ENCODE measurements around the gene STAP1.
"Not testable (repeated sequence)": the region's sequence is repeated elsewhere in the genome, so short reads cannot be mapped to it uniquely, and the experiment has no call there.

The STAP1 gene

GRCh38 chr4:67546004-67546356 lies 12.5 kb upstream of the STAP1 start:
- no peaks in the 10 kb centered on the region for H3K9me3 Mint-ChIP-seq
- H3K27ac Mint-ChIP-seq, result no peak overlapping the region
- no peak for DNase-seq
- H3K4me3 Mint-ChIP-seq, result peak overlapping the region; percentile 95
- H3K36me3 Mint-ChIP-seq (ENCODE audit: low read depth), result peaks cover 36% of the 10 kb centered on the region
- peaks cover 40% of the 10 kb centered on the region for H3K4me1 Mint-ChIP-seq (ENCODE audit: low read depth)
- H3K27me3 Mint-ChIP-seq, result no peaks in the 10 kb centered on the region

GRCh38 chr4:67546971-67547370 lies 11.6 kb upstream of the STAP1 start:
- Mint-ChIP-seq H3K27me3 (no peaks in the 10 kb centered on the region), H3K9me3 (no peaks in the 10 kb centered on the region), H3K4me3 (no peak overlapping the region), H3K36me3 (ENCODE audit: low read depth) (peaks cover 30% of the 10 kb centered on the region), H3K4me1 (ENCODE audit: low read depth) (peaks cover 34% of the 10 kb centered on the region), H3K27ac (no peak overlapping the region)
- no peak for DNase-seq

GRCh38 chr4:67549123-67549522 lies 9.4 kb upstream of the STAP1 start:
- peaks cover 13% of the 10 kb centered on the region for H3K4me1 Mint-ChIP-seq (ENCODE audit: low read depth)
- H3K27me3 Mint-ChIP-seq, result no peaks in the 10 kb centered on the region
- no peak overlapping the region for H3K27ac Mint-ChIP-seq
- peaks cover 8% of the 10 kb centered on the region for H3K36me3 Mint-ChIP-seq (ENCODE audit: low read depth)
- DNase-seq, result no peak
- no peaks in the 10 kb centered on the region for H3K9me3 Mint-ChIP-seq
- H3K4me3 Mint-ChIP-seq, result no peak overlapping the region

GRCh38 chr4:67550451-67550850 lies 8.1 kb upstream of the STAP1 start:
- Mint-ChIP-seq H3K9me3 (no peaks in the 10 kb centered on the region), H3K4me1 (ENCODE audit: low read depth) (peaks cover 10% of the 10 kb centered on the region), H3K27me3 (no peaks in the 10 kb centered on the region), H3K27ac (no peak overlapping the region), H3K4me3 (no peak overlapping the region), H3K36me3 (ENCODE audit: low read depth) (no peaks in the 10 kb centered on the region)
- DNase-seq, result no peak

- Mint-ChIP-seq H3K4me3 (no peak overlapping the region), H3K27ac (no peak overlapping the region), H3K27me3 (no peaks in the 10 kb centered on the region), H3K9me3 (no peaks in the 10 kb centered on the region), H3K4me1 (ENCODE audit: low read depth) (peaks cover 10% of the 10 kb centered on the region), H3K36me3 (ENCODE audit: low read depth) (no peaks in the 10 kb centered on the region)
- no peak for DNase-seq
Observed at GRCh38 chr4:67550857-67551256, 7.7 kb upstream of the STAP1 start.

GRCh38 chr4:67552146-67552792 lies 6.3 kb upstream of the STAP1 start:
- H3K9me3 Mint-ChIP-seq; H3K27ac Mint-ChIP-seq; DNase-seq; H3K4me3 Mint-ChIP-seq; H3K36me3 Mint-ChIP-seq (ENCODE audit: low read depth); H3K27me3 Mint-ChIP-seq: not testable (repeated sequence)
- peaks cover 14% of the 10 kb centered on the region for H3K4me1 Mint-ChIP-seq (ENCODE audit: low read depth)

GRCh38 chr4:67554096-67554495 lies 4.4 kb upstream of the STAP1 start:
- Mint-ChIP-seq H3K27ac (no peak overlapping the region), H3K36me3 (ENCODE audit: low read depth) (no peaks in the 10 kb centered on the region), H3K9me3 (no peaks in the 10 kb centered on the region), H3K4me1 (ENCODE audit: low read depth) (peaks cover 27% of the 10 kb centered on the region), H3K4me3 (no peak overlapping the region), H3K27me3 (no peaks in the 10 kb centered on the region)
- DNase-seq, result no peak

- no peak overlapping the region for H3K27ac Mint-ChIP-seq
- no peak overlapping the region for H3K4me3 Mint-ChIP-seq
- H3K27me3 Mint-ChIP-seq, result no peaks in the 10 kb centered on the region
- no peaks in the 10 kb centered on the region for H3K36me3 Mint-ChIP-seq (ENCODE audit: low read depth)
- no peak for DNase-seq
- no peaks in the 10 kb centered on the region for H3K9me3 Mint-ChIP-seq
- H3K4me1 Mint-ChIP-seq (ENCODE audit: low read depth), result peaks cover 33% of the 10 kb centered on the region
Observed at GRCh38 chr4:67555447-67555846, 3.1 kb upstream of the STAP1 start.

GRCh38 chr4:67556436-67556835 lies 2.1 kb upstream of the STAP1 start:
- H3K9me3 Mint-ChIP-seq, result no peaks in the 10 kb centered on the region
- H3K27ac Mint-ChIP-seq, result no peak overlapping the region
- no peak overlapping the region for H3K4me3 Mint-ChIP-seq
- no peak for DNase-seq
- H3K4me1 Mint-ChIP-seq (ENCODE audit: low read depth), result peaks cover 34% of the 10 kb centered on the region
- no peaks in the 10 kb centered on the region for H3K36me3 Mint-ChIP-seq (ENCODE audit: low read depth)
- H3K27me3 Mint-ChIP-seq, result no peaks in the 10 kb centered on the region

GRCh38 chr4:67565284-67565683 lies 6.8 kb downstream of the STAP1 start:
- H3K27ac Mint-ChIP-seq, result no peak overlapping the region

GRCh38 chr4:67566335-67566734 lies 7.8 kb downstream of the STAP1 start:
- H3K4me1 Mint-ChIP-seq (ENCODE audit: low read depth), result peaks cover 8% of the 10 kb centered on the region
- no peak for DNase-seq
- no peaks in the 10 kb centered on the region for H3K27me3 Mint-ChIP-seq
- H3K36me3 Mint-ChIP-seq (ENCODE audit: low read depth), result no peaks in the 10 kb centered on the region
- no peak overlapping the region for H3K27ac Mint-ChIP-seq
- H3K4me3 Mint-ChIP-seq, result no peak overlapping the region
- H3K9me3 Mint-ChIP-seq, result no peaks in the 10 kb centered on the region

More at GRCh38 chr4:67565284-67565683, 6.8 kb downstream of the STAP1 start:
- Mint-ChIP-seq H3K4me1 (ENCODE audit: low read depth) (peaks cover 14% of the 10 kb centered on the region), H3K36me3 (ENCODE audit: low read depth) (no peaks in the 10 kb centered on the region), H3K4me3 (no peak overlapping the region), H3K9me3 (no peaks in the 10 kb centered on the region), H3K27me3 (no peaks in the 10 kb centered on the region)
- DNase-seq, result no peak

- H3K4me3 Mint-ChIP-seq, result no peak overlapping the region
Observed at GRCh38 chr4:67568820-67569219, 10.3 kb downstream of the STAP1 start.

GRCh38 chr4:67570537-67570936 lies 12.0 kb downstream of the STAP1 start:
- H3K9me3 Mint-ChIP-seq, result no peaks in the 10 kb centered on the region
- no peak for DNase-seq
- H3K36me3 Mint-ChIP-seq (ENCODE audit: low read depth), result no peaks in the 10 kb centered on the region
- peaks cover 34% of the 10 kb centered on the region for H3K4me1 Mint-ChIP-seq (ENCODE audit: low read depth)
- no peak overlapping the region for H3K4me3 Mint-ChIP-seq
- no peaks in the 10 kb centered on the region for H3K27me3 Mint-ChIP-seq
- H3K27ac Mint-ChIP-seq, result no peak overlapping the region

More at GRCh38 chr4:67568820-67569219, 10.3 kb downstream of the STAP1 start:
- Mint-ChIP-seq H3K27me3 (no peaks in the 10 kb centered on the region), H3K9me3 (no peaks in the 10 kb centered on the region), H3K4me1 (ENCODE audit: low read depth) (peaks cover 24% of the 10 kb centered on the region), H3K27ac (no peak overlapping the region), H3K36me3 (ENCODE audit: low read depth) (no peaks in the 10 kb centered on the region)
- DNase-seq, result no peak

GRCh38 chr4:67571975-67572374 lies 13.4 kb downstream of the STAP1 start:
- no peak for DNase-seq
- H3K9me3 Mint-ChIP-seq, result no peaks in the 10 kb centered on the region
- peaks cover 39% of the 10 kb centered on the region for H3K4me1 Mint-ChIP-seq (ENCODE audit: low read depth)
- no peak overlapping the region for H3K4me3 Mint-ChIP-seq
- no peaks in the 10 kb centered on the region for H3K36me3 Mint-ChIP-seq (ENCODE audit: low read depth)
- H3K27ac Mint-ChIP-seq, result no peak overlapping the region
- no peaks in the 10 kb centered on the region for H3K27me3 Mint-ChIP-seq

- no peaks in the 10 kb centered on the region for H3K36me3 Mint-ChIP-seq (ENCODE audit: low read depth)
- no peaks in the 10 kb centered on the region for H3K9me3 Mint-ChIP-seq
- peaks cover 43% of the 10 kb centered on the region for H3K4me1 Mint-ChIP-seq (ENCODE audit: low read depth)
- H3K27ac Mint-ChIP-seq, result no peak overlapping the region
- H3K27me3 Mint-ChIP-seq, result no peaks in the 10 kb centered on the region
- no peak overlapping the region for H3K4me3 Mint-ChIP-seq
- DNase-seq, result no peak
Observed at GRCh38 chr4:67573193-67573592, 14.7 kb downstream of the STAP1 start.
